DMS153 treated with DMSO at 0.1 percent for 48 hours (cell line): ENCODE data around the gene TAF13.

Experiments used
- DNase-seq: peaks from one replicate; lab custom pipeline; 2025; ENCODE audit not compliant: unreplicated experiment; lab: John Stamatoyannopoulos, UW

TAF13 gene

DNA sequence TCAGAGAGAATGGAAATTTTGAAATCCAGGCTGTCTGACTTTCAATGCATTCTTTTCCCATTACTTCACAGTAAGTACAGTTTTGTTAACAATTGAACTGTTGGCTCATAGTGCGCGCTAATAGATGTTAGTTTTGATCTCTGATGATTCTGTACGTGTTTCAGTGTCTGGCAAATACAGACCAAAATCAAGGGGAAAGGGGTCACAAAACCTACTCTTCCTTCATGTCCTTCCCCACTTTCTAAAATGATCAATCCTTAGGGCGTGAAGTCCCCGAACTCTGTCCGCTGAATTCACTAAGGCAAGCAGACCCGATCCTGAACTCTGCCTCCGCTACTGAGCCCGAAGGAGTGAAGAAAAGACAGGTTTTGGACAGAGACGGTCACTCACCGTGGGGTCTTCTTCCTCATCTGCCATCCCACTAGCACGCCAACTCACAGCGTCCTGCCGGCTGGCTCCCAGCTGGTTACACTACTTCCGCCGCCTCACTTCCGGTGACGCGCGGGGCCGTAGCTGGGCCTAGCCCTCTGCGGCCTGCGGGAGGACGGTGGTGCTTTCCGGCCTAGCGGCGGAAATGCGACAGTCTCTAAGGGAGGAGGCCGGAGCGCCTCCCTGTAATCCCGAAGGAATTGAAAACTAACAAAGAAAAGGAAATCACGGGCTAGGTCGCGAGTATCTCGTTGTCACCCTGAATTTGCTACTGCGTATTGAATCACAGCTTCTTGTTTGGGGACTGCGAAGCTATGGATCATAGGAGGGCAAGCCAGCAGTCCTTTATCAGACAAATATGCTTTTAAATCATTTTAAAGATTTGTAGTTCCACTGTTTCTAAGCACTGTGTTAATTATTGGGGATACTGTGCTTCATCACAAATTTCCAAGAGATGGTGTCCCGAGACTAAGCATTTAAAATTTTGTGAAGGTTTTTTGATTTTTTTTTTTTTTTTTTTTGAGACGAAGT is at the start of gene TAF13:
Gene TAF13 (minus strand): TSS at position 473 of the 960 bp plus-strand sequence. CDS start 56 bp downstream, at position 417.
- peak; percentile 97 for DNase-seq

DNA sequence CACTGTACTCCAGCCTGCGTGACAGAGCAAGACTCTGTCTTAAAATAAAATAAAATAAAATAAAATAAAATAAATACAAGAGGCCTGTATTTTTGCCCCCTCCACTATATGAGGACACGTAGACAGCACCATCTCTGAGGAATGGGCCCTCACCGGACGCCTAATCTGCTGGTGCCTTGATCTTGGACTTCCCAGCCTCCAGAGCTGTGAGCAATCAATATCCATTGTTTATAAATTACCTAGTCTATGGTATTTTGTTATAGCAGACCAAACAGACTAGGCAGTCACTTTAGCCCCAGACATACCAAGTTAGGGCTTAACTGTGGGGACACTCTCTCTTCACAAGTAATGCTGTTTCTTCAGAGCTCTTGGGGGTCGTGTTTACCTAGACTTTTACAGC is 44.6 kb upstream of the TAF13 start:
- no peak for DNase-seq

DNA sequence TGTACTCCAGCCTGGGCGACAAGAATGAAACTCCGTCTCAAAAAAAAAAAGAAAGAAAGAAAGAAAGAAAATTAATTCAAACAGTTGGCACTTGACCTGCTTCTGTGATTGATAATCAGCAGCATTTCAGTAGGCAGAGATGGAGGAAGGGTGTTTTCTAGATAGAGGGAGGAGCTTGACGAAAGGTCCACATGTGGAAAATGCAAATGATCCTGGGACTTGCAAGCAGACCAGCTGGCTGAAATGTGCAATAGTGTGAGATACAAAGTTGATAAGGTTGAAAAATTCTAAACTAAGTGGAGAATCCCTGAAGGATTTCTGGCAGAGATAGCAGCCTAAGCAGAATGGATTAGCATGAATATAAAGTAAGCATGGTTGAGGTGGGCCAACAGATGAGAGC is 42.3 kb upstream of the TAF13 start:
- DNase-seq: no peak

- DNase-seq: peak; percentile 94
These were observed 40.5 kb upstream of the TAF13 start for GRCh38 chr1:109116286-109116685.

DNA sequence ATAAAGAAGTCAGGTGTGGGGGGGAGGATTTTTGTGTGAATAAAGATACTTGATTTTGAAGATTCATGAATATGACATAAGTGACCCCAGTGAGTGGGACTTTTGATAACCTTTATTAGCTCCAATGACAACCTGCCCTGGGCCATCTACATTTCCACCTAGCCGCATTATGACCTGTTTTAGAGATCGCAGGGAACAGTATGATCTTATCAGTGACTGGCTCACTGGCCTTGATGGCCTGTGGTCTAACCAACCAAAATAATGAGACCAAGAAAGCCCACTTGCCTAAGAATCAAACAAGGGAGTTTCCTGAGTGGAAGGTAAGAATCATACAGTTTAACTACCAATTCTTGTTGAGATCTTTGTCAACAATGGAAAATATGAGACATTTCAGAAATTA is 39.9 kb upstream of the TAF13 start:
- DNase-seq: no peak

DNA sequence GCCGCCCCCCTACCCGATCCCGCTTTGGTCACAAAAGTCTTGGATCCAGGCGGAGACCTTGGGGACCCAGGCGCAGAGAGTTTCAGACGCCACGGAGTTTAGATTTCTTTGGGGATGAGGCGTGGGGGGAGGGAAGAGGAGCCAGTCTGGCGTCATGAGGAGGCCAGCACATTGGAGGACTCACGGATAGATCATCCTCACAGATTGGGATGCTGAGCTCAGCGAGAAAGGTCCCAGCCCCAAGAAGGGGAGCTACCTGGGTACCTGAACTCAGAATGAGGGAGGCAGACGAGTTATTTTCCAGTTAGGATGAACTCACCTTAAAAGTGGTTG is 38.5 kb upstream of the TAF13 start:
- peak; percentile 29 for DNase-seq

GRCh38 chr1:109113590-109114341 is 38.0 kb upstream of the TAF13 start, which contains the start of gene ELAPOR1:
ELAPOR1 (plus strand) TSS chr1:109114115; CDS start chr1:109114184, 69 bp downstream.
- peak; percentile 85 for DNase-seq

DNA sequence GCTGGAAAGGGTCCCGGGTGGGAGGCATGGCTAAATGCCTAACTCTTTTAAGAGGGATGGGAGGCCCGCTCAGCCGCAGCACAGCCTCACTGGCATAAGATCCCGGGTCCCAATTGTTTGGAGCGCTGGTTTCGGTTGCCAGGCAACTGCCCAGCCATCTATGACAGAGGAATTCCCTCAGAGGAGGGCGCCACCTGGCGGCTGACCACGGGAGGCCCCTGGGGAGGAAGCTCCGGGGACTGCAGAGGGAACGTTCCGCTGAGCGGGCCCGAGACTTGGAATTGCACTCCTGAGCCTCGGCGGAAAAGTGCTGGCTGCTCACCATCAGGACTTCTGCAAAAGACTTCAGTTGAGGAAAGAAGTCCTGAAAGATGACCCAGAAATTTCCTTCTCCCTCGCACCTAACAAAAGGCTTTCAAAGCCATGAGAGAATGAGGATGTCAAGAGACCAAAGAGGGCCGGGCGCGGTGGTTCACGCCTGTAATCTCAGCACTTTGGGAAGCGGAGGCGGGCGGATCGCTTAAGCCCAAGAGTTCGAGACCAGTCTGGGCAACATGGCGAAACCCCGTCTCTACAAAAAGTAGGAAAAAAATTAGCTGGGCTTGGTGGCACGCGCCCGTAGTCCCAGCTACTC is 37.0 kb upstream of the TAF13 start:
- DNase-seq: peak; percentile 93

DNA sequence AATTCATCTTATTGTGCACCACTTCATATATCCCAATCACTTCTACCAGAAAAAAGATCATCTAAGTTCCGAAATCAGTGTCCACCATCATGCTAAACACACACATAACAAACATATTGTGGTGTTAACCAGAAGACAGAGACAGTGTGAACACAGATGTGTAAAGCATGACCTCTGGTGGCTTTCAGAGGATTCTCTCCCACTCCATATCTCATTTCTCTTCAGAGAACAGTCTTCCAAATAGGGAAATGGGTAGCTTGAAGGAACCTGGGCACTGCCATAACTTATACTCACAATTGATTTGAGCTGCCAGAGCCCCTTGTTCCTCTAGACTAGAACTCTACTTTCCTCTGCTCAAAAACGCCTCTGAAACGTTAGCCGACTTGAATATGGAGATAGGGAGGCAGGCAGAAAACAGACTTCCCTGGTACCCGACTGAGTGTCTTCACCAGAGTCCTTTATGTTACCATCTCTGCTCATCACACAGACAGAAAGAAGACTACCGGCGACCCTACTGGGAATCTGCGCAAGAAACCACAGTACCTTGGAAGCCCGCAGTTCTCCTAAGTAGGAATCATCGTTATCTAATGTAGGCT is 36.4 kb upstream of the TAF13 start:
- no peak for DNase-seq

- DNase-seq: no peak
These were observed 35.7 kb upstream of the TAF13 start for GRCh38 chr1:109111386-109112055.

GRCh38 chr1:109109906-109110305 is 34.1 kb upstream of the TAF13 start:
- no peak for DNase-seq

DNA sequence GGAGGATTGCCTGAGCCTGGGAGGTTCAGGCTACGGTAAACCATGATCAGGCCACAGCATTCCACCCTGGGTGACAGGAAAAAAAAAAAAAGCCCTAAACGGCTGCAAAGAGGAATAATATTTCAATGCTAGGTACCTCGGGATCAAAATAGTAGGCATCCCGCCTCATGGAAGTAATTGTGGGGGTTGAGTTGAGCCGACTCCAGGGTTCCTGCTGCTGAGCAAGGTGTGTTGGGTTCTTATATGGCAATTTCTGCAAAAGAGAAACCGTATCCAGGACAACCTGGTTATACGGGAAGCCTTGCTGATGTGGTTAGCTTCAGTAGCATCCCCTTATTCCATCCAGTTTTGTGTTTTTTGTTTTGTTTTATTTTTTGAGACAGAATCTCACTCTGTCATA is 32.0 kb upstream of the TAF13 start:
- no peak for DNase-seq

GRCh38 chr1:109105881-109106280 is 30.1 kb upstream of the TAF13 start:
- no peak for DNase-seq

- DNase-seq: no peak
These were observed 28.8 kb upstream of the TAF13 start for GRCh38 chr1:109104364-109105151.

DNA sequence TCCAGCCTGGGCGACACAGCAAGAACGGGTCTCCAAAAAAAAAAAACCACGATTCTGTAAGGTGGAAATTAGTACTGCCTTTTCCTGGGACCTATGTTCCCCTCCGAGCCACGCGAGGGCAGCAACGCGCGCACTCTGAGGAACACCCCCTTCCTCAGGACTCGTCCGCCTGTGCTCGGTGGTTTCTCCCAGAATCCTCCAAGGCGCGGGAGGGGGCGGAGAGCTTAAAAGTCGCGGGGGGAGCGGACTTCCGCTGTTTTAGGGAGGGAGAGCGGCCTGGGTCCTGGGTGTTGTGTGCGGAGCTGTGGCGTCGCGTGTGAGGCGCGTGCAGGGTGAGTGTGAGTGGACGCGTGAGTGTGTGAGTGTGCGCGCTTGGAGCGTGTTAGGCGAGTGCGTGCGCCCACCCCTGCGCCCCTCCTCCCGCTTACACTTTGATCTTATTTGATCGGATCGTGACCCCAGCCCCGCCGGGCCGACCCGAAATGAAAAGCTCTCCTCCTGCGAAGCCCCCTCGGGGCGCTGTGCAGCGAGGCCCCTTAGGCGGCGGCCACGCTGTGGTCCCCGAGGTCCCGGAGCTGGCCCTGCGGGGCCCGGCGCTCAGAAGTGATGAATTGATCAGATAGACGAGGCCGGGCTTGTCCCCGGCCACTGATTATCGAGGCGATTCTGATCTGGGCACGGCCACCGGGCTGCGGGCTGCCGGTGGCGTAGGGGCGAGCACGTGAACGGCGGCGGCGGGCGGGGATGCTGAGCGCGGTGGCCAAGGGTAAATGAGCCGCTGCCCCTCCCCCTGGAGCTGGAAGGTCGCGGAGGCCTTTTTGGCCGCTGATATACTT is 24.4 kb upstream of the TAF13 start:
- DNase-seq: peak; percentile 85

GRCh38 chr1:109096120-109096519 is 20.3 kb upstream of the TAF13 start:
- DNase-seq: no peak

GRCh38 chr1:109095631-109096030 is 19.8 kb upstream of the TAF13 start:
- no peak for DNase-seq

DNA sequence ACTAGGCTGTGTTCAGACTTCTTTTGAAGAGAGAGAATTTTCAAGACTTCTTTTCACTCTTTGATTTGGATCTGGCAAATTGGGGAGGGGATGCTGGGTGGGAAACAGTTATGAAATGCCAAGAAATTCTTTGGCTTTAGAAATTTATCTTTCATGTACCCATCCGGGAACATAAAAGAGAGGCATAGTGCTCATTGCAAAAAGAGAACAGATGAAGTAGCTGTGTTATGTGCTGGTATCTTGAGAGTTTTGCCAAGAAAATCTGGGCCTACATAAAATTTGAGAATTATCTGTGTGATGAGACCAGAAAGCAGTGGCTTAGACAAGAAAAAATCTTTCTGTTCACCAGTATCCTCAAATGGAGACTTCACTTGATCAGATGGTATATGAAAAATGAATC is 19.1 kb upstream of the TAF13 start:
- no peak for DNase-seq

GRCh38 chr1:109094377-109094803 is 18.6 kb upstream of the TAF13 start:
- DNase-seq: no peak
